Tibial nerve (tissue), 3 donors: ENCODE measurements around the gene EDN3.

ENCODE experiments used
- CTCF ChIP-seq, 5 experiments: fragments of 200-600 bp in 3 of 5; fragments of 450-650 bp in 2 of 5; sonication (generic) in 3 of 5; IDR thresholded peaks; one replicate each; pipeline ENCODE4 v1.5.1; 2016 to 2019; ENCODE audit warnings: antibody characterized with exemption in 5 of 5, mild to moderate bottlenecking in 3 of 5, moderate library complexity in 2 of 5
- POLR2A ChIP-seq, 2 donors: fragments of 450-650 bp; IDR thresholded peaks; one replicate each; pipeline ENCODE4 v1.6.1; 2017; ENCODE audit warnings: antibody characterized with exemption in 2 of 2, mild to moderate bottlenecking in 2 of 2, moderate library complexity in 2 of 2

DNA sequence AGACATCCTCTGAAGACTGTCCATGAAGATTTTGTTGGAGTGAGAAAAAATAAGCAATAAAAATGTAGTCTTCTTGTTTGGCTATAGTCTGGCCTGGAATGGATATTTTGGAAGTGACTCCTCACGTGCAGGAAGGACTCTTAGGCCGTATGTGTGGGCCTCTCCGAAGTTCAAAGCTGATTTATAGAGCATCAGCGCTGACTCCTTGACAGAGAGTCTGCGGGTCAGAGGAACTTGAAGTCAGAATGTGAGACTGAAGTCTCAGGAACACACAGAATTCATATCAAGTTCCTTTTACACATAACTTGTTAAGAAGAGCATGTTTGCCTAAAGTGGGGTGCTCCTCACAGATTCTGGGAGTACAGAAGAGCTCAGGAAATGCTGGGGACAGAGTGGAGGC, 36.1 kb downstream of the EDN3 start:
- TF ChIP-seq CTCF (IDR thresholded peaks at IDR 0.05) (no peak), POLR2A (IDR thresholded peaks at IDR 0.05) (no peak)
